Measurements from ENCODE around the gene CTU2. TPM values are rescaled to one million over a fixed set of nuclear protein-coding genes. Genes with fewer than 3 reads are reported as not detected.

Gene CTU2
- total RNA-seq, result 1 to 10 TPM; 7.3 to 8.2 (median 7.8) TPM

DNA sequence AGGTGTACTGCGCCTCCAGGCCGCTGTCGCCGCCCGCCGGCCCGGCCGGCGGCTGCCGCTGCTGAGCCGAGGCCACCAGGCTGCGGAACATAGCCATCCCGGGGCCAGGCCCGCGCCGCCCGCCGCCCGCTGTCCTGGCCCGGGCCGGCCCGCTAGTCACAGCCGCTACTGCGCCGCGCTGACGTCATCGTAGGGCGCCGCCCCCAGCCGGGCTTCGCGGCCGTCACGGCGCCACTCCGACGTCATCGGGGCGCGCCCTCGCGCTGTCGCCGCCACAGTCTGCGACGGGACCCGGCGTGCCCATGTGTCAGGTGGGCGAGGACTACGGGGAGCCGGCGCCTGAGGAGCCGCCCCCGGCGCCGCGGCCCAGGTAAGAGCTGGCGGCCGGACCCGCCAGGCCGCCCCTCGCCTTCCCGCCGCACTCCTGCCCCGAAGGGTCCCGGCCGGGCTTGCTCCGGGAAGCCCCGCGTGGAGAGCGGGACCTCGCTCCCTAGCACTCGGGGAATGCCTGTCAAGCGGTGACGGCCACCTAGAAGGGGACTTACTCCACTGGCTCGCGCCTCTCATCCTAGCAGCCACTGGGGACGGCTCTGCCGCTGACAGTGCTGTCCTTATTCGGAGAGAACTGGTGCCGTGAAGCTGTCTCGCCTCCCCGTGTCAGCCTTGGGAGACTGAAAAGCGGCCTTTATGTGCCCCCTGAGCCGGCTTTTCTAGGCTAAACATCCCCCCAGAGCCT lies at the start of gene CTU2, which contains the start of gene RNF166:
Gene CTU2, plus strand, starts transcription at position 275 of the 736 bp plus-strand sequence. Its CDS starts 28 bp downstream, at position 303.
Gene RNF166, minus strand, starts transcription at position 180 of the 736 bp plus-strand sequence. Its CDS starts 83 bp downstream, at position 97.
- H3K27me3 ChIP-seq, result no peaks in the 10 kb centered on the region
- peak; percentile 84 to 87 for DNase-seq (ENCODE audit: low spot score in 2 of 2)
- intact Hi-C loops (cut with DNase I; ENCODE audit: low total_unique reads), result loop anchor here (10.0 kb wide), 1 partner anchor 708 kb away; no protein-coding TSS in a partner anchor
- H3K36me3 ChIP-seq, result no peaks in the 10 kb centered on the region
- H3K9me3 ChIP-seq, result no peaks in the 10 kb centered on the region
- peak within 1 kb of the TSS; percentile 86 to 87 for H3K27ac ChIP-seq
- H3K4me1 ChIP-seq, result peaks cover 13 to 14% of the 10 kb centered on the region in 2 donors
- no peak for TF ChIP-seq POLR2A (IDR thresholded peaks at IDR 0.05)
- TF ChIP-seq POLR2AphosphoS5 (IDR thresholded peaks at IDR 0.05), result peak; percentile 66 to 84 (median 80)
- peak within 1 kb of the TSS; percentile 91 to 99 (median 99) for H3K4me3 ChIP-seq

DNA sequence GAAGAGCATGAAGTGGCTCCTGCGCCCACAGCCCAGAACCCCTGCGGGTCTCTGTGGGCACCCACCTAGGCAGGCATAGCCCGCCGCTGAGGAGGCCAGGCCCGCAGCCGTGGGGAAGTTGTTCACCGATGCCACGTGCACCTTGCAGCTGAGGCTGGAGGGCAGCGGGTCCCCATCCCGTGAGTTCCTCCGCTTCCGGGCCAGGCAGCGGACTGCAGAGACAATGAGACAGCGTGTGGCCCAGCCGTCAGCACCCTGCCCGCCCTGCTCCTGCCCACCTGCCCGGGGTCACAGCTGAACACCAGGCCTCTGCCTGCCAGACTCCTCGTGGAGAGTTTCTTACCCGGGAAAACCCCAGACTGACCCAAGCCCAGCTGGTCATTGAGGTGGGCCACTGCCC lies 48.9 kb upstream of the CTU2 start:
- no peak for DNase-seq (ENCODE audit: low spot score in 2 of 2)
- no peak for TF ChIP-seq POLR2A (IDR thresholded peaks at IDR 0.05)
- TF ChIP-seq, protein P1, sequence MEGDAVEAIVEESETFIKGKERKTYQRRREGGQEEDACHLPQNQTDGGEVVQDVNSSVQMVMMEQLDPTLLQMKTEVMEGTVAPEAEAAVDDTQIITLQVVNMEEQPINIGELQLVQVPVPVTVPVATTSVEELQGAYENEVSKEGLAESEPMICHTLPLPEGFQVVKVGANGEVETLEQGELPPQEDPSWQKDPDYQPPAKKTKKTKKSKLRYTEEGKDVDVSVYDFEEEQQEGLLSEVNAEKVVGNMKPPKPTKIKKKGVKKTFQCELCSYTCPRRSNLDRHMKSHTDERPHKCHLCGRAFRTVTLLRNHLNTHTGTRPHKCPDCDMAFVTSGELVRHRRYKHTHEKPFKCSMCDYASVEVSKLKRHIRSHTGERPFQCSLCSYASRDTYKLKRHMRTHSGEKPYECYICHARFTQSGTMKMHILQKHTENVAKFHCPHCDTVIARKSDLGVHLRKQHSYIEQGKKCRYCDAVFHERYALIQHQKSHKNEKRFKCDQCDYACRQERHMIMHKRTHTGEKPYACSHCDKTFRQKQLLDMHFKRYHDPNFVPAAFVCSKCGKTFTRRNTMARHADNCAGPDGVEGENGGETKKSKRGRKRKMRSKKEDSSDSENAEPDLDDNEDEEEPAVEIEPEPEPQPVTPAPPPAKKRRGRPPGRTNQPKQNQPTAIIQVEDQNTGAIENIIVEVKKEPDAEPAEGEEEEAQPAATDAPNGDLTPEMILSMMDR (IDR thresholded peaks at IDR 0.05), result no peak
- no peak for TF ChIP-seq POLR2AphosphoS5 (IDR thresholded peaks at IDR 0.05)
- Histone ChIP-seq H3K36me3 (no peaks in the 10 kb centered on the region), H3K9me3 (no peaks in the 10 kb centered on the region), H3K4me1 (no peaks in the 10 kb centered on the region), H3K27ac (no peak overlapping the region), H3K27me3 (no peaks in the 10 kb centered on the region), H3K4me3 (no peak overlapping the region)
- intact Hi-C loops (cut with DNase I; ENCODE audit: low total_unique reads), result no loop called here

DNA sequence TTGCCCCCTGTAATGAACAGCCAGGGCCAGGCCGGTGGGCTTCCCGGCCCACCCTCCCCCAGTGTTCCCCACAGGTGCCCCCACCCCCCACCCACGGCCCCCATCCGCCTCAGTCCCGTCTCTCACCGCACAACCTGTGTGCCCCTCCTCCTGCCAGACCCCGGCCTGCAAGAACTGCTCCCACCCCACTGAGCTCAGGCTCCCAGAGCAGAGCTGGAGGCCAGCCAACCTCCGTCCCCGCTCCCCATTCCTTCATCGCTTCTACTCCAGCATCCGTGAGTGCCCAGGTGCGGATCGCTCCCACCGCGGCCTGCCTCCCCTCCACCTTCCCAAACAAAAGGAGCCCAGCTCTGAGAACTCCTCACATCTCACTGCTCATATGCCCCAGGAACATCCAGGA lies 47.6 kb upstream of the CTU2 start:
- Histone ChIP-seq H3K4me1 (no peaks in the 10 kb centered on the region), H3K9me3 (no peaks in the 10 kb centered on the region), H3K27me3 (no peaks in the 10 kb centered on the region), H3K4me3 (no peak overlapping the region), H3K27ac (no peak overlapping the region), H3K36me3 (no peaks in the 10 kb centered on the region)
- intact Hi-C loops (cut with DNase I; ENCODE audit: low total_unique reads), result no loop called here
- TF ChIP-seq, protein P1 (IDR thresholded peaks at IDR 0.05), result no peak
- TF ChIP-seq POLR2A (IDR thresholded peaks at IDR 0.05), result no peak
- DNase-seq (ENCODE audit: low spot score in 2 of 2), result no peak

DNA sequence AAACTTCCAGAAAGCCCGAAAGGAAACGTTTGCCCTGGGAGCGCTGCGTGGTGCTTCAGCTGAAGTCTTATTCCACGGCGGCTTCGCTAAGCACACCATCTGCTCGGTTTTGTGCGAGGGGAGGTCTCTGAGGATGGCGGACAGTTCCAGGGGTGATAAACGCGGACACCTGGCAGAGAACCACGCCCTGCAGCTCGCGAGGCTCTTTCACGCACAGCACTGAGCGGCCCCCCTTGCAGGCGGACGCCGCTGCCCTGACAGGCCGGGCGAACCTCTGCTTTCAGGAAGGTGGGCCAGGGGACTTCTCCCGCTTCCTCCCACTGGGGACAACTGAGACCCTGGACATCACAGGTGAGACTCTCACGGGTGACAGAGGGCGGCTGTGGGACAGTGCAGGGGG lies 47.1 kb upstream of the CTU2 start:
- no peak overlapping the region for H3K4me3 ChIP-seq
- H3K27ac ChIP-seq, result no peak overlapping the region
- intact Hi-C loops (cut with DNase I; ENCODE audit: low total_unique reads), result no loop called here
- no peaks in the 10 kb centered on the region for H3K27me3 ChIP-seq
- no peaks in the 10 kb centered on the region for H3K9me3 ChIP-seq
- DNase-seq (ENCODE audit: low spot score in 2 of 2), result no peak
- TF ChIP-seq, protein P1 (IDR thresholded peaks at IDR 0.05), result no peak
- no peaks in the 10 kb centered on the region for H3K36me3 ChIP-seq
- H3K4me1 ChIP-seq, result no peaks in the 10 kb centered on the region

DNA sequence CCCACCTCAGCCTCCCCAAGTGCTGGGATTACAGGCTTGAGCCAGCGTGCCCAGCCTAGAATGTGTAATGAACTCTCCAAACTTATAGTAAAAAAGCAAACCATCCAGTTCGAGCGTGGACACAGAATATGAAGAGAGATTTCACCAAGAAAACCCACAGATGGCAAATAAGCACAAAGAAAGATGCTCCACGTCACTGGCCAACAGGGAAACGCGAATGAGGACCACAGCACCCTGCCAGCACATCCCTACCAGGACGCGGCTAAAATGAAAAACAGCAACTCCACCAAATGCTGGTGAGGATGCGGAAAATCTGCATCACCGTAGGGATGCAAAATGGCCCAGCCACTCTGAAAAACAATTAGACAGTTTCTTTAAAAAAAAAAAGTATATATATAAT lies 44.8 kb upstream of the CTU2 start:
- H3K9me3 ChIP-seq, result no peaks in the 10 kb centered on the region
- intact Hi-C loops (cut with DNase I; ENCODE audit: low total_unique reads), result no loop called here
- no peaks in the 10 kb centered on the region for H3K27me3 ChIP-seq
- TF ChIP-seq POLR2A (IDR thresholded peaks at IDR 0.05), result no peak
- TF ChIP-seq, protein P1 (IDR thresholded peaks at IDR 0.05), result no peak
- TF ChIP-seq POLR2AphosphoS5 (IDR thresholded peaks at IDR 0.05), result no peak
- no peak overlapping the region for H3K4me3 ChIP-seq
- H3K36me3 ChIP-seq, result no peaks in the 10 kb centered on the region
- H3K4me1 ChIP-seq, result no peaks in the 10 kb centered on the region
- DNase-seq (ENCODE audit: low spot score in 2 of 2), result no peak
- no peak overlapping the region for H3K27ac ChIP-seq

Data from breast epithelium (tissue), 4 donors.